G401 (cell line): ENCODE data around the gene OR7D2. TPM values are rescaled to one million over a fixed set of nuclear protein-coding genes. Genes with fewer than 3 reads are reported as not detected.

ENCODE experiments used
- DNase-seq: peaks from one replicate; pipeline ENCODE4 v3.0.0-alpha.2; 2015; ENCODE audit warnings: low spot score
- in situ Hi-C: cut with HindIII; loops from 2 replicates; pipeline ENCODE4 v1.10.0; 2016; ENCODE audit warnings: low sequenced_read_pairs, mixed read lengths
- total RNA-seq: library from RNA; depleted of rRNA; stranded (reverse); fragments of >200 nt; shearing (Covaris generic); gene quantifications from 2 replicates; pipeline ENCODE4 v1.2.3, GENCODE V29; 2014; rRNA removed

OR7D2 gene
- not detected in 2 replicates for total RNA-seq

DNA sequence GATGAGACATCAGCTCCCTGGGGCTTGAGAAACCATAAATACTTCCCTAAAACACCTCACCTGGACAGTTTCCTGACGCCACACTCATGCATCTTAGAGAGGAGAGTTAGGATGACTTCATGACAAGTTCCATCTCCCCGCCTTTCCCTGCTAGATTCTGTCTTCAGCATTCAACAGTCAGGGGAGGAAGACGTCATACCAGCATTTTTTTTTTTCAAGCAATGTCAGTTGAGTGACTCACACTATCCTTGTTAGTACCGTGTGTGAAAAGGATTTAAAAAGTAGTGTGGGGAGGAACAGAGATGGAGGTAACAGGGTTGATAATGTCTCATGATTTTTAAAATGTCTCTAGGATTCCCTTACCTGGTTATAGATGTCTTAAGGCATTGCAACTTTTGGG is at the start of gene OR7D2:
Gene OR7D2, plus strand, starts transcription at position 79 of the 400 bp plus-strand sequence. CDS start 6,803 bp downstream, outside the sequence.
- in situ Hi-C loops, result no loop called here
- no peak for DNase-seq

DNA sequence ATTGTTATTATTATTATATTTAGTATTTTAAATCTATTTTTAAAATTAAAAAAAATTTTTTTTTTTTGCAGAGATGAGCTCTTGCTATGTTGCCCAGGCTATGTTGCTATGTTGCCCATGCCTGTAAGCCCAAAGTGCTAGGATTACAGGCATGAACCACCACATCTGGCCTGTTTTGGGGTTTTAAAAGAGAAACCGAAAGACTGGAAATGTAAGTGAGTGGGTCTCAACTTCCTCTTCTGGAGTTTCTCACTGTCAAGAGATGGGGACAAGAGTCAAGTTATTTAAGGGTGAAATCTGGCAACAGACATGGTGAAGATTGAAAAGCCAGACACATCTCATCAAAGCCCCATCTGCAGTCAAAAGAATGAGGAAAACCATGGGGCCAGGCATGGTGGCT is 47.8 kb upstream of the OR7D2 start:
- in situ Hi-C loops, result no loop called here
- no peak for DNase-seq

- no peak for DNase-seq
- in situ Hi-C loops, result no loop called here
These were observed 46.4 kb upstream of the OR7D2 start for GRCh38 chr19:9132422-9132821.

DNA sequence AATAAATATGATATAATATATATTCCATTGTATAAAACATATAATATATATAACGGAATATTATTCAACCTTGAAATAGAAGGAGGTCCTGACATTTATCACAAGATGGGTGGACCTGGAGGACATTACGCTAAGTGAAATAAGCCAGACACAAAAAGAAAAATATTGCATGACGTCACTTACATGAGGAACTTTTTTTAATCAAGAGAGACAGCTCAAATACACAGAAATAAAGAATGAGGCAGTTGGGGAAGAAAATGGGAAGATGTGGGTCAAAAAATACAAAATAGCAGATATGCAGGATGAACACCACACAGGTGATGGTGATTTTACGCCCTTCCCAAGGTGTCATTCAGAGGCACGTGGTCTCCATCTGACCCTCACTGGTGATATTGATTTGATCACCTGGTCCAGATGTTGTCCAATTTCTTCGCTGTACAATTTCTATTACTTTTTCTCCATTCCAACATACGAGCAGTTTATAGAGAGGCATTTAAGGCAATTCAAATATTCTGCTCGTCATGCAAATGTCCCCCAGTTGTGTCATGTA is 39.1 kb upstream of the OR7D2 start:
- in situ Hi-C loops, result no loop called here
- no peak for DNase-seq

GRCh38 chr19:9140159-9140874 is 38.5 kb upstream of the OR7D2 start, which contains the start of gene ZNF317:
ZNF317 (plus strand) TSS chr19:9140397; CDS start chr19:9156017, 15,620 bp downstream.
- in situ Hi-C loops, result no loop called here
- DNase-seq, result peak; percentile 95

DNA sequence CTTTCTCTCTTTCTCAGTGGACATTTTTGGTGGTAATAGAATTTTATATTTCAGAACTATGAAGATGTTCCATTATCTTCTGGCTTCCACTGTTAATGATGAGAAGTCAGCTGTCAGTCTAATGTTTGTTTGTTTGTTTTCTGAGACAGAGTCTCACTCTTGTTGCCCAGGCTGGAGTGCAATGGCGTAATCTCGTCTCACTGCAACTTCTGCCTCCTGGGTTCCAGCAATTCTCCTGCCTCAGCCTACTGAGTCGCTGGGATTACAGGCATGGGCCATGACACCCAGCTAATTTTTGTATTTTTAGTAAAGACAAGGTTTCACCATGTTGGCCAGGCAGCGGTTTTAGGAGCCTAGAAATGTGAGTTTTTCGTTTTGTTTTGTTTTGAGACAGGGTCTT is 33.9 kb upstream of the OR7D2 start:
- in situ Hi-C loops, result no loop called here
- DNase-seq, result no peak

DNA sequence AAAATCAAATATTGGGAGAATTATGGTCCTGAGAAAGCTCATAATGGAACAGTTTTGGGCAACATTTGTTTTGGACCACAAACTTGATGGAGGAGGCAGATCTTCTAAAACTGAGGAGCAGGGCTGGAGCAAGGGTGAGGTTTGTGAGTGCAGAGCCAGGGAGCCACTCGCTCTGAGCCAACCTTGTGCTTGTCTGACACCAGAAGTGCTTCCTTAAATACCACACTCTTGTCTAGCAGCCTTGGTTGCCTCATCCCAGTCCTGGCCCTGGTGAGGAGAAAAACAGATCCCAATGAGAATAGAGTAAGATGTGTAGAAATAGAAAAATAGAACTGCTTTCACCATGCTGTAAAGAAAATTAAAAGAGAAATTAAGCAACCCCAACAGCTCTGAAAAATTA is 31.9 kb upstream of the OR7D2 start:
- in situ Hi-C loops, result no loop called here
- DNase-seq, result no peak

GRCh38 chr19:9148697-9149096 is 30.1 kb upstream of the OR7D2 start:
- no peak for DNase-seq
- in situ Hi-C loops, result no loop called here

DNA sequence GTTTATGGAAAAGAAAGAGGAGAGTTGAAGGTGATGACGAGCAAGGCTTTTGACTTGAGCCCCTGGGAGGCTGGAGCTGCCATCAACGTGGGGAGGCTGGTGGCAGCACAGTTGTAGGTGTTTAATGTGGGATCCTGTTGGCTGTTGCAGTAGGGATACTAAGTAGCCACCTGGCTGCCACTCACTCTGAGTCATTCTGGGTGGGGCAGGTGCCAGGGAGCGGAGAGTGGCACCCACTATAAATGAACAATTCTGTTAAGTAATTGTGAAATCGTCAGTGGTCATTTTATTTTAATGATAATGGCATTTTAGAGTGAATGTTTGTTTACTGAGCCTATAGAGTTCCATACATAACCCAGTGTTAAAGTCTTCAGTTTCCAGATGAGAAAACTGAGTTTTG is 28.8 kb upstream of the OR7D2 start:
- in situ Hi-C loops, result no loop called here
- no peak for DNase-seq

DNA sequence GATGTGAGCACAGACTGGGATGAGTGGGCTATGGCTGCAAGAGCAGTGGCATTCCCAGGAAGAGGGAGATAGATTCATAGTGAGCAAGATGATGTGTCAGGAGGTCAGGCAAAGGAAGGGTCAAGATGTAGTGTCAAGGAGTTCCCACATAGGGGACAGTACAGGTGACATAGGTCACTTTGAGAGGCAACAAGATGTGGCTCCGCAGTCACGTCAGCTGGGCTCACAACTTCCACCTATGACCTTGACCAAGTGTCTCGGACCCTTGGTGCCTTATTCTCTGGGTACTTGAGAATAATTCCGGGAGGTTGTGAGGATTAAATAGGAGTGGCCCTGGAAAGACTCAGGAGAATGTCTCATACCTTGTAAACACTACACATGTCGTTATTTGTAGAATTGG is 28.1 kb upstream of the OR7D2 start:
- DNase-seq, result no peak
- in situ Hi-C loops, result no loop called here

DNA sequence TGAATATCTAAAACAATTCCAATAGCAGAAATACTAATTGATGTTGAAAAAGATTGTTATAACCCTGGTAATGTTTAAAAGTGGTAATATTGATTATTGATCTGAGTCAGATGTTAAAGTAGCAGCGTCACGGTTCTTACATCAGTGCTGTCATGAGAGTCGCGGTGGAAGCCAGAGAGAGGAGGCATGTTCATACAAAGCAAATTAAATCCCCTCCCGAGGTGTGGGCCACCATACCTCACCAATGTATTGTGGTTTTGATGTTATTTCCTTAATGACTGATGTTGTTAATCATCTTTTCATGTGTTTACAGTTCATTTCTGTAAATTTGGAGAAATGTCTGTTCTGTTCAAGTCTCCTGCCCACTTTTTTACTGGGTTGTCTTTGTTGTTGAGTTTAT is 27.4 kb upstream of the OR7D2 start:
- DNase-seq, result no peak
- in situ Hi-C loops, result no loop called here

DNA sequence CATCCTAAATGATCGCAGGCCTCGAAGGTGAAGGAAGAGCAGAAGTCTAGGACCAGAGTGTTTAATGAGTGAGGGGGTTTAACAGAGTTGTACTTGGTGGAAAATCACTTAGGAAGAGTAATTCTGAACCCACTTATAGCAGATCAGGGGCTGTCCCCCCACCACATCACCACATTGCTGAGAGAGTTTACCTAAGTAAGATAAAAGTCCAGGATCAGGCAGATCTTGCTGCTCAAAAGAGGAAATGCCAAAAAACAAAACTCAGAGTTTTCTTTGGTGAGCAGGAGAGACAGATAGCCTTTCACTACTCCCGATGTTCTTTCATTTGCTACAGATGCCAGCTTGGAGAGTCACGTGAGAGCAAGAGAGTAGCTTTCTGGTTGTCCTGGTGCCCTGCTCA is 23.2 kb upstream of the OR7D2 start:
- in situ Hi-C loops, result no loop called here
- DNase-seq, result no peak

- no peak for DNase-seq
- in situ Hi-C loops, result no loop called here
These were observed 22.5 kb upstream of the OR7D2 start for GRCh38 chr19:9156304-9156703.

- no peak for DNase-seq
- in situ Hi-C loops, result no loop called here
These were observed 18.9 kb upstream of the OR7D2 start for GRCh38 chr19:9159891-9160290.

DNA sequence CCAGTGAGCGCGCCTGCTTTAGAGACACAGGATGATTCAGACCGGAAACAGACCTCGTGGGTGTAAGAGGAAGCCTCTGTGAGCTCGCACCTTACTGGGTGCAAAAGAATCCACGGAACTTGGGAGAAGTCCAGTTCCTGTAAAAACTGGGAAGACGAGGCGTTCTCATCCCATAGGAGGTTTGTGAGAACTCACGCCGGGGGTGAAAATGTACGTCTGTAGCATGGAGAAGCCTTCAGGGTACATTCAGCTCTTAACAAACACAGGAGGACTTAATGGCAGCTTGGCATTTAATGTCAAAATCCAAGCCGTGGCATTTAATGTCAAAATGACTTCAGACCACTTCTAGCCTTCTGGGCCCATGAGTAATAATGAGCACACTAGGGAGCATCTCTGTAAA is 17.4 kb upstream of the OR7D2 start:
- DNase-seq, result no peak
- in situ Hi-C loops, result no loop called here

DNA sequence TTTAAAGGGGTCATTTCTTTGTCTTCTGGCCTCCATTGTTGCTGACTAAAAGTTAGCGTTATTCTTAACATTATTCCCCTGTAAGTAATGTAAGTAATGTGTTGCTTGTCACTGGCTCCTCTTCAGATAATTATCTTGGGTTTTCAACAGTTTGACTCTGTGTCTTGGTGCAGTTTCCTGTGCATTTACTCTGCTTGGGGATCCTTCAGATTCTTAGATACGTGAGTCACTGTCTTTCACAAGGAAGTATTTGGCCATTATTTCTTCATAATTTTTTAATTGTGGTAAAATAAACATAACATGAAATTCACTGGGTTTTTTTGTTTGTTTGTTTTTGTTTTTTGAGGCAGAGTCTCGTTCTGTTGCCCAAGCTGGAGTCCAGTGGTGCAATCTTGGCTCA is 13.5 kb upstream of the OR7D2 start:
- in situ Hi-C loops, result no loop called here
- DNase-seq, result no peak

DNA sequence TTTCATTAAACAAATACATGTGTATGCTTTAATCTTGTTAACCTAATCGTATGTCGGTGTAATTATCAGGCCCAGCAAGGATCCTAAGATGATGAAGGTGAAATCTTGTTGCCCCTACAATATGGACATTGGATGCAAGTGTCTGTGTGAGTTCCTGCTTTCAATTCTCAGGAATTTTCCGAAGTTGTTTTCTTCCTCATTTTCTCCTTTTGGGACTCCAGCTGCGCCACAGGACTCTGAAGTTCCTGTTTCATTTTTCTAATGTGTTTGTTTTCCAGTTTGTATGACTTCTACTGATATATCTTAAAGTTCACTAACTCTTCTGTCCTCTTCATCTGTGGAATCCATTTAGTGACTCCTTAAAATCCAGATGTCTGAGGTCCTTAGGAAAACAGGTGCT is 11.9 kb upstream of the OR7D2 start:
- DNase-seq, result no peak
- in situ Hi-C loops, result no loop called here

- in situ Hi-C loops, result no loop called here
These were observed 7.3 kb upstream of the OR7D2 start for GRCh38 chr19:9171393-9171991.

GRCh38 chr19:9175326-9175725 is 3.5 kb upstream of the OR7D2 start:
- in situ Hi-C loops, result no loop called here
- DNase-seq, result no peak

More at GRCh38 chr19:9171393-9171991, 7.3 kb upstream of the OR7D2 start:
- no peak for DNase-seq

- in situ Hi-C loops, result no loop called here
- DNase-seq, result no peak
These were observed 4.2 kb downstream of the OR7D2 start for GRCh38 chr19:9183000-9183399.

- in situ Hi-C loops, result no loop called here
- no peak for DNase-seq
These were observed 8.4 kb downstream of the OR7D2 start for GRCh38 chr19:9187191-9187590.
